ENCODE results near the gene ADAMTS7. TPM values are rescaled to one million over a fixed set of nuclear protein-coding genes. Genes with fewer than 3 reads are reported as not detected.
"Not testable (repeated sequence)": the region's sequence is repeated elsewhere in the genome, so short reads cannot be mapped to it uniquely, and the experiment has no call there.

The ADAMTS7 gene
- total and polyA plus RNA-seq, 12 donors: 3.5 to 47.0 (median 17.9) TPM

DNA sequence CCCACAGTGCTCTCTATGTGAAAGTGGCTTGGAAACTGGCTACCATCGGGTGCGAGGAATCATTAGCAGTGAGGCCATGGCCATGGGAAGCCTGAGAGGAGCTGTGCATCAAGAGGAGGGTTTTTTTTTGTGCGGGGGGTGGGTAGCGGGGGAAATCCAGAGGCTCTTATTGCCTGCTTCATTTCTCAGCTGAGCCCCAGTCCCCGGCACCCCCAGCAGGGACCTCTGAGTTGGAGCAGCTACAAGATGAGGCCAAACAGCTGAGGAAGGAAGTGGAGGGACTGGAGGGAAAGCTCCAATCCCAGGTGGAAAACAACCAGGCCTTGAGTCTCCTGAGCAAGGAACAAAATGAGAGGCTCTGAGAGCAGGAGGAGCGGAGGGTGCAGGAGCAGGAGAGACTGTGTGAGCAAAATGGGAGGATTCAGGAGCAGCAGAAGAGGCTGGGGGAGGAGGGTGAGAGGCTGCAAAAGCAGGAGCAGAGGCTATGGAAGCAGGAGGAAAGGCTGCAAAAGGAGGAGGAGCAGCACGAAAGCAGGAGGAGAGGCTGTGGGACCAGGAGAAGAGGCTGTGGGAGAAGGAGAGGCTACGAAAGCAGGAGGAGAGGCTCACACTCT, 76.7 kb downstream of the ADAMTS7 start:
- no peaks in the 10 kb centered on the region for H3K9me3 ChIP-seq
- H3K27me3 ChIP-seq: peaks cover 0 to 3% (median 0%) of the 10 kb centered on the region in 7 donors
- no peak overlapping the region for H3K4me3 ChIP-seq
- intact Hi-C loops (cut with DNase I): loop anchor here in 2 of 10 donors (5.0 kb wide), 2 partner anchors 822 to 1668 kb away; partner anchors contain the start of gene ARNT2 (in 1 of the 2)
- 82% methylated on average over 8 of the region's 8 CpGs for WGBS, 2 donors
- H3K4me1 ChIP-seq: peaks cover 0 to 6% (median 0%) of the 10 kb centered on the region in 9 donors
- H3K27ac ChIP-seq: no peak overlapping the region
- no peak for ATAC-seq
- no peak for DNase-seq
- TF ChIP-seq, protein P1, sequence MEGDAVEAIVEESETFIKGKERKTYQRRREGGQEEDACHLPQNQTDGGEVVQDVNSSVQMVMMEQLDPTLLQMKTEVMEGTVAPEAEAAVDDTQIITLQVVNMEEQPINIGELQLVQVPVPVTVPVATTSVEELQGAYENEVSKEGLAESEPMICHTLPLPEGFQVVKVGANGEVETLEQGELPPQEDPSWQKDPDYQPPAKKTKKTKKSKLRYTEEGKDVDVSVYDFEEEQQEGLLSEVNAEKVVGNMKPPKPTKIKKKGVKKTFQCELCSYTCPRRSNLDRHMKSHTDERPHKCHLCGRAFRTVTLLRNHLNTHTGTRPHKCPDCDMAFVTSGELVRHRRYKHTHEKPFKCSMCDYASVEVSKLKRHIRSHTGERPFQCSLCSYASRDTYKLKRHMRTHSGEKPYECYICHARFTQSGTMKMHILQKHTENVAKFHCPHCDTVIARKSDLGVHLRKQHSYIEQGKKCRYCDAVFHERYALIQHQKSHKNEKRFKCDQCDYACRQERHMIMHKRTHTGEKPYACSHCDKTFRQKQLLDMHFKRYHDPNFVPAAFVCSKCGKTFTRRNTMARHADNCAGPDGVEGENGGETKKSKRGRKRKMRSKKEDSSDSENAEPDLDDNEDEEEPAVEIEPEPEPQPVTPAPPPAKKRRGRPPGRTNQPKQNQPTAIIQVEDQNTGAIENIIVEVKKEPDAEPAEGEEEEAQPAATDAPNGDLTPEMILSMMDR (IDR thresholded peaks at IDR 0.05): no peak
- no peaks in the 10 kb centered on the region for H3K36me3 ChIP-seq

DNA sequence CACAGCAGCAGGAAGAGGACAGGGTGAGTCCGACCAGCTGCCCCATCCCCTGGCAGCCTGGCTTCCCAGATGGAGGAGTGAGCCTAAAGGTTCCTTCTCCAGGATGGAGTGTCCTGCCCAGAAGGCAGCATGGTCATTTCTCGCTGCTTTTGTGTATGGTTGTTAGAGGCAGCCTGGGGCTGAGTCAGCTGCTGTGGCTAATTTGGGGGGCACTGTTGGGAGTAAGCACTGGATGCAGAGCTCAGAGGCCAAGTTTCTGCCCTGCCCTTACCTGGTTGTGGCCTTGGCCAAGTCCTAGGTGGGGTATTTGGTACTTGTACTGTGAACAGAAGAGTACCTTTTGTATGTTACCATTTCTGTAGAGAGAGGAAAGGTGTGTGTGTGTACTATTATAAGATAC, 78.6 kb downstream of the ADAMTS7 start:
- intact Hi-C loops (cut with DNase I): no loop called here
- ATAC-seq (no peak), DNase-seq (no peak)
- no peaks in the 10 kb centered on the region for H3K4me1 ChIP-seq
- no peaks in the 10 kb centered on the region for H3K36me3 ChIP-seq
- H3K27ac ChIP-seq: no peak overlapping the region
- H3K9me3 ChIP-seq: no peaks in the 10 kb centered on the region
- peaks cover 0 to 3% (median 0%) of the 10 kb centered on the region in 7 donors for H3K27me3 ChIP-seq
- H3K4me3 ChIP-seq: no peak overlapping the region
- 69 to 78% methylated on average over 2 of the region's 2 CpGs for WGBS, 2 donors
- TF ChIP-seq, protein P1 (IDR thresholded peaks at IDR 0.05): no peak

DNA sequence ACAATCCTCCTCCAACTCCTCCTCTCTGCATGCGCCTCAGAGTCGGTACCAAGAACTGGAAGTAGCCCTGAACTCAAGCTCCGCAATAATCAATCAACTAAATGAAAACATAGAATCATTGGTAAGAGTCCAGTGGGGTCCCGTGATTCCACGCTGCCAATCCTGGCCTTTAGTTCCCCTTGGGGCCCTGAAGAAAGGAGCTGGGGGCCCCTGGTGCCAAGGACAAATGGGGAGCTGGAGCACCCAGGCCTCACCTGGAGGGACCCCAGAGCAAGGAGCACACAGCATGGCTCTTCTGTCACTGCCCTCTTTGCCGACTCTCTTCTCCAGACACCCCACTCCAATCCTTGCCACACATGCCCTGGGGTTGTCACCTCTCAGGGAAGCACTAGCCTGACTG, 80.3 kb downstream of the ADAMTS7 start:
- TF ChIP-seq, protein P1 (IDR thresholded peaks at IDR 0.05): no peak
- Histone ChIP-seq H3K4me1 (no peaks in the 10 kb centered on the region), H3K36me3 (no peaks in the 10 kb centered on the region), H3K9me3 (no peaks in the 10 kb centered on the region), H3K4me3 (no peak overlapping the region), H3K27ac (no peak overlapping the region), H3K27me3 (peaks cover 0 to 3% (median 0%) of the 10 kb centered on the region in 7 donors)
- 92 to 94% methylated on average over 6 of the region's 6 CpGs for WGBS, 2 donors
- intact Hi-C loops (cut with DNase I): no loop called here
- DNase-seq (no peak), ATAC-seq (no peak)

DNA sequence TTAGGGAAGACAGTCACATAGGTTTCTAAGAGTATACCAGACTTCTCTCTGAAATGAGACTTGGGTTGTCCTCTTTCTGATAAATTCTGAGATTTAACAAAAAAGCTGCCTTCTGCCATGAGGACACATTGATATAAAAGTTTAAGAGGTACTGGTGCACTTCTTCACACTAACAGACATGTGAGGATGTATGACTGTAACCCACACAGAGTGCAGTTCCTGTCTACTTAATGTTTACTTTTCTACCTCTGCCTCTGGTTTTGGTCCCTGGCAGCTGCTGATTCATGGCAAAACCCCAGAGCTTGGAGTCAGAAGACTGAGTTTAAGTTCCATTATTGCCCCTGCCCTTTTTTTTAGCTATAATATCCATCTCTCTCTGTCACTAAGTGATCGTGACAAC, 82.8 kb downstream of the ADAMTS7 start:
- H3K36me3 ChIP-seq; H3K4me3 ChIP-seq; H3K9me3 ChIP-seq; DNase-seq; H3K4me1 ChIP-seq; H3K27me3 ChIP-seq; ATAC-seq; intact Hi-C loops (cut with DNase I); H3K27ac ChIP-seq: not testable (repeated sequence)
- 63 to 82% methylated on average over 1 of the region's 1 CpG for WGBS, 2 donors

DNA sequence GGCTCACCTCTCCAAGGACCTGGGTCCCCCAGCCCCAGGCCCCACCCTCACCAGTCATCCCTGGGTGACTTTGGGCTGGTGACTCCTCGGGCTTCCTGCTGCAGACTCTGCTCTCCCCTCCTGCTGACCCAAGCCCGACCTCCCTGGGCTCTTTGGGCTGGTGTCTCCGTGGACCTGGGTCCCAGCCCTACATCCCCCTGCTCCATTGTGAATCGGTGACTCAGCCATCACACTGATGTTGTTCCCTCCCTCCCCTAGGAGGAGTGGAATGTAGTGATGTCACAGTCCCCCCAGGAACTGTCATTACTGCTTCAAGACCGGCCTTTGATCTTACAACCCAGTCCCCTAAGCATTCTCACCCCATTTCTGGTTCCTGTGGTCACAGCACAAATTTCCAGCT, 83.7 kb downstream of the ADAMTS7 start:
- Histone ChIP-seq H3K4me1 (no peaks in the 10 kb centered on the region), H3K4me3 (no peak overlapping the region), H3K9me3 (no peaks in the 10 kb centered on the region), H3K36me3 (no peaks in the 10 kb centered on the region), H3K27me3 (peaks cover 0 to under 1% (median 0%) of the 10 kb centered on the region in 7 donors), H3K27ac (no peak overlapping the region)
- ATAC-seq (no peak), DNase-seq (no peak)
- TF ChIP-seq, protein P1 (IDR thresholded peaks at IDR 0.05): no peak
- WGBS, 2 donors: 48 to 54% methylated on average over 5 of the region's 5 CpGs
- intact Hi-C loops (cut with DNase I): no loop called here
